Stimulated activated CD8-positive, alpha-beta memory T cell treated with anti-CD3 and anti-CD28 coated beads, Interleukin-15, amount 100 ng/mL, for 4 hours (primary cell): ENCODE data around the gene CFAP298.
A peak's percentile ranks its signal among the peaks of the same experiment; 100 is the strongest.

ENCODE experiments used
- DNase-seq, 2 donors: peaks; one replicate each; pipeline ENCODE4 v3.0.0-alpha.2; 2020; ENCODE audit warnings: low read depth in 2 of 2

The CFAP298 gene

DNA sequence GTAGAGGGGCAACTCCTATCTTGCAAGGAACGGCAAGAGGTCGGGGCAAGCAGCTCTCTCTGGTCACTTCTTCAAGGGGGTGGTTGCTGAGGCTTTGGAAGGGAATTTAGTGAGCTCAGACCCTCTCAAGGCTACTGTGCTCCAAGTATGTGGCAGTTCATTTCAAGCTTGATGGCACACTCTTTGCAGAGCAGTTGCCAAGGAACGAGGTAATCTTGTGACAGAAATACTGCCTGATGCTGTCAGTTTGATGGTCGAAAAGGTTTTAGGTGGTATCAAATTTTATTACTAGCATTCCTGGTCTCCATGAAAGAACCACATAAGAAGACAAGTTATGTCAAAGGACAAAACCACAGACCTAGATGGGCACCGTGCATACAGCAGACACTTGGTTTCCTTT is 13.1 kb downstream of the CFAP298 start:
- no peak for DNase-seq

DNA sequence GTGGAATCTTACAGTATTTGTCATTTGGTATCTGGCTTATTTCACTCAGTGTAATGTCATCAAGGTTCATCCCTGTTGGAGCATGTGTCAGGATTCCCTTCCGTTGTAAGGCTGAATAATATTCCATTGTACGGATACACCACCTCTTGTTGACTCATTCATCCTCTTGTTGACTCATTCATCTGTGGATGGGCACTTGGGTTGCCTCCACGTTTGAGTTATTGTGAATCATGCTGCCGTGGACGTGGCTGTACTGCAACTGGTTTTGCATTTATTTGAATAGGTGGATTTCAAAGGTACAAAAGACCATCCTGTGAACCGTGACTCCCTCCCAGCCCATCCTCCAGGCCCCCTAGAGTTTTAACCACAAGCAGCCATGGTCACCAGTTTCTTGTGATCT is 15.0 kb downstream of the CFAP298 start:
- DNase-seq: no peak

DNA sequence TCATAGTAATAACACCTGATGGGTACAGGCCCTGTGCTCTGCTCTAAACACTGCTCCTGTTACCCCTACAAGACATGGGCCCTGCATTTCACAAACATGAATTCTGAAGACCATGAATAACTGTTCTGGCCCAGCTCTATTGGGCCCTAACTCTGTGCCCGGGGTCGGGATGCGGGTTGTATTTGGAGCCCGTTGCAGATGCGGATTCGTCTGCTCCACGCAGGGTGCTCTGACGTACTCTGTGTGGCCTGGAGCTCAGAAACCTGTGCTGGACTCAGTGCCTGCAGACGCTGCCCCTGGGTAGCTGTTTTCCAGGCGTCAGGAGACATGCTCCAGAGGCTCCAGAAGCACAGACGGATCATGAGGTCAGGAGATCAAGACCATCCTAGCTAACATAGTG is 16.7 kb downstream of the CFAP298 start:
- DNase-seq: no peak

DNA sequence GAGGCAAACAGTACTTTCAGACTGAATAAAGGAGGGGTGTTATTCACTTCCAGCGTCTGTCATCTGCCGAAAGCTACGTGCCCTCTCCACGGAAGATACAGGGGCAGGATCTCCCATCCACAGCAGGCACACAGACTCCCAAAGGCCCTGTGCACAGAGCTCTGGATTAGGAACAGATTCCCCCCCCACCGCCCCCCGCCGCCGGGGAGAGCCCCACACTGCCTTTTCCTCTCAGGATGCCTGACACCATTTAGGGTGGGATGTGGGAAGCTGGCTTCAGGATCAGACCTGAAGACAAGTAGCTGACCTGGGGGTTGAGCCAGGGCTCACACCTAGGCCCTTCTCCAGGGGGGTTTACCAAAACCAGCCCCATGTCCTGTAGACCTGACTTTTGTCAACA is 18.5 kb downstream of the CFAP298 start:
- no peak for DNase-seq

DNA sequence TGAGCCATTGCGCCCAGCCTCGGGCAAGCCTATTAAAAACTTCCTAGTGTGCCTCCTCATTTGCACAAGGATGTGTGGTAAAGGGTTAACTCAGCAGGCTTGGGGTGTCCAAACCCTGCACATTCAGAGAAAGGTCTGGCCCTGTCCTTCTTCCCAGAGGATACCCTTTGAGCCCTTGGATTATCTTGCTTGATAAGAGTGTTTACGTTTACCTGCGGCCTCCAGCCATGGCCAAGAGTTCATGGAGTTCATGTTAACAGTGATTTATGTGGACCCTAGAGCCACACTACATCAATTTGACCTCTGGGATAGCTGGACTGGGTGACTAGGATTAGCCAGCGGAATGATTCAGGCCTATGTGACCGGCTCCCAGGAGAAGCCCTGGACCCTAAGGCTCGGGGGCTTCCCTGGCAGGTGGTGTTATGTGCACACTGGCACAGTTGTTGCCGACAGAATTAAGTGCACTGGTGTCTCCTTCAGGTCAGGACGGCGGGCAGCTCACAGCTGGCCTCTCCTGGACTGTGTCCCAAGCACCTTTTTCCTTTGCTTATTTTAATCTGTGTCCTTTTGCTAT is 19.2 kb downstream of the CFAP298 start:
- no peak for DNase-seq

DNA sequence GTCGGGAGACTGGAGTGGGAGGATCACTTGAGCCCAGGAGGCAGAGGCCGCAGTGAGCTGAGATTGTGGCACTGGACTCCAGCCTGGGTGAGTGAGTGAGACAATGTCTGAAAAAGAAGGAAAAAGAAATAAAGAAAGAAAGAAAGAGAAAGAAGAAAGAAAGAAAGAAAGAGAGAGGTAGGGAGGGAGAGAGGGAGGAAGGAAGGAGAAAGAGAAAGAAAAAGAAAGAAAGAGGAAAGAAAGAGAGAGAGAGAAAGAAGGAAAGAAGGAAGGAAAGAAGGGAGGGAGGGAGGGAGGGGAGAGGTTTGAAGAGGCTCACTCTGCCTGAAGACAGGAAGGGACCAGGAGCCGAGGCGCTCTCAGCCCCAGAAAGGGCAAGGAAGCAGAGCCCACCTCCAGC is 22.0 kb downstream of the CFAP298 start:
- no peak for DNase-seq

DNA sequence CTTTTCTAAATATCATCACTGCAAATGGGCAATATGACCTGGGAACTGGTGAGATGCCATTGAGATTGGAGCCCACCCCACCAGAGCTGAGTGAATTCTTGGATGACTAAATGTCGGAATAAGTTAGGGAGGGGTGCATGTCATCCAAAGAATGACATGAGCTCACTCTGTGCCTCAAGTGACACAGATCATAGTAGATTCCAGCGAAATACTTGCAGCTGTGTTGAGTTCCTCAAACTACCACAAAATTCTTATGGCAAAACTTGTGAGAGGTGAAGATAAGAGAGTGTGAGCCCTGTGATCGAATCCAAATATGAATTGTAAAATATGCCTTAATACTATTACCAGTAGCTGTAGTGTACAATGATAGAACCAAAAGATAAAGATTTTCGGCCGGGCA is 24.5 kb downstream of the CFAP298 start:
- DNase-seq: no peak

DNA sequence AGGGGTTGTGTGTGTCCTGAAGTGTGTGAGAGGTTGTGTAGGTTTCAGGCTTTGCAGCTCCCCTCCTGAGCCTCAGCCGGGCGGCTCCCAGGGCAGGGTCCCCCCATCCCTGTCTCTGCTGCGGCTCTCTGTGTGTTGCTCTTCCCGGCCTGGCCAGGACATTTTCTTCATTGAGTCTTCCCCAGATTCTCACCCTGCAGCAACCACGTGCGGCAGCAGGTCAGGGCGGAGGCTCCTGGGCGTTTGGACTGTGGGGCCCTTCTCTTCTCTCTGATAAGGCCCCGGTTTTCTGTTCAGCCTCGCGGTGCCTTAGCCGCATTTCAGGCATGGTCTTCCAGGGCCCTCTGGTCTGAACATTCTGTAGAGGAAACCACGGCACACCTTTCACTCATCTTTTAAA is 25.1 kb downstream of the CFAP298 start:
- no peak for DNase-seq

DNA sequence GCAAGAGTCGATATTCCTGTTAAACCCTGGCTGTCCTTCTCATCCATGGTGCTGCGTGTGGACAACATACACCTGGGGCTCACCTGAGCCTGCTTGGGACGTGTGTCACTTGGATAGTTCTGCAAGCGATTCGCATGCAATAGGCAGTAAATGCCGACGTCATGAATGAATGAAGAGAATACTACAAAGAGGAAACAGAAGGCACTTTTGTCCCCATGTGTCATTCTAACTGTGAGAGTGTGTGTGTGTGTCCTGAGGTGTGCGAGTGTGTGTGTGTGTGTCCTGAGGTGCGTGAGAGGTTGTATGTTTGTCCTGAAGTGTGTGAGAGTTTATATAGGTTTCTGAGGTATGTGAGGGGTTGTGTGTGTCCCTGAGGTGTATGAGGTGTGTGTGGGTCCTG is 26.2 kb downstream of the CFAP298 start:
- DNase-seq: no peak

DNA sequence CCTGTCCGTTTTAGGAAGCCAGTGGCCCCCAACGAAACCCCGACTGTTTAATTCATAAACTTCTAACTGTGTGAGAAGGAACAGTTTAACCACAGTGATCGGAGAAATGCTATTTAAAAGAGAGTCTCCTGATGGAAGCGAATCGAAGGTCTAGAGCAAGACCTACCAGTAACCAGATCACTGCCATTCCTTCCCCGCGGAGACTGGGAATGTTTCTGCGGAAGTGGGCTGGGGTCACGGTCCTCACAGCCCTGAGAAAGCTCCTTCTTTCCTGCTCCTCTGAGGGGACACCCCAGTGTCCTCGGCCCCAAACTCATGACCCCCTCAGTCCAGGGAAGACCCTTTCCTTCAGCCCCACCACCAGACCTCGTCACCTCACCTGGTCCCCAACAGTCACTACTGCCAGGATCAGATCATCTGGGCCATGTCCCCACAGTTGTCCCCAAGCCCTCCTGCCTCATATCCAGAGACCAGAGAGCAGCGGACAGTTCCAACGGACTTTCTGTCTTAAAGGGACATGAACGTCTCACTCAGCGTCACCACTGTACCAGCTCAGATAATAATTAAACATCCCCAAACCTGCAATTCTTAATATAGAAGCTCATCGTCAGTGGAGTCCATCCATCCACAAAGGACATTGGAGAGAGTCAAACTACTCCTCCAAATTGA is 27.0 kb downstream of the CFAP298 start, which contains the start of gene TCP10L:
Gene TCP10L (minus strand): TSS at position 482 of the 669 bp plus-strand sequence. CDS start 1,219 bp downstream, outside the sequence.
- DNase-seq: no peak

DNA sequence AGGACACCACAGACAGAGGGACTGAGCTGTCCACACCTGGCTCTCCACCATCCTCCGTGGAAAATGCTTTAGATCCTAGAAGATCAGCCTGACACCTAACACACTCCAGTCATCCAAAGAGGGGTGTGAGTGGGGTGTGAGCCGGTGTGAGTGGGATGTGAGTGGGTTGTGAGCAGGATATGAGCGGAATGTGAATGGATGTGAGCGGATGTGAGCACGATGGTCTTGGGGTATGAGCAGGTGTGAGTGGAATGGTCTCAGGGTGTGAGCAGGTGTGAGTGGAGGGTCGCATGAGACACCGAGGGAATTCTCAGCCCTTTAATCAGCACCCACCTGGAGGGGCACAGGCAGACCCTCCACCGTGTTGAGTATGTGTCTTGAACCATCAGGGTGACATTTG is 27.7 kb downstream of the CFAP298 start:
- no peak for DNase-seq

DNA sequence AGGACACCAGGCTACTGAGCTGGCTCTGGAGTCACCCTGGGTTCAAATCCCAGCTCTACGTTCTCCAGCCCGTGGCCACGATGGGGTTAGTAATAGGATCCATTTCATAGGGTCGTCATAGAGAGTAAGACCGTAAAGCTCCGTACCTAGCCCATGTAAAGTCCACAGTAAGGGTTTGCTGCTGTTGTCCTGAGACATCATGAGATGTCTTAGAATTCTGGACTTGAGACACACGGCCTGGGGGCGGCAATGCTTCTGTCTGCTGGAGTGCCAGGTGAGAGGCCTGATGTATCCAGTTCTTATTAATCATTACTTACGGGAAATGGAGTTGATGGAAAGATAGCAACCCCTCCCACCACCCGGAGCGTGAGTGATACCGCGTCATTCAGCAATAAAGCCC is 30.4 kb downstream of the CFAP298 start:
- no peak for DNase-seq

DNA sequence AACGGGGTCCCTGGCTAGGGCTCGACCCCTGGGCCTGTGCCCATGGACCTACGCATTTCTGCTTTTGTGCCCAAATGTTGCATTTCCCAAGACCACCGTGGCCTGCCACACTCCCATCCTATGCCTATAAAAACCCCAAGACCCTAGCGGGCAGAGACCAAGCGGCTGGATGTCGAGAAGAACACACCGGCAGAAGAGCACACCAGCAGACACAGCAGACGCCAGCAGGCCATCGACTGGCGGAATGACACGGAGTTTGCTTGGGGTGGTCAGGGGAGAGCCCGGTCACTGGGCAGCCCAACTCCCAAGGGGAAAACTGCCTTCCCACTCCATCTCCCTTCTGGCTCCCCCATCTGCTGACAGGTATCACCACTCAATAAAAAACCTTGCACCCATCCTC is 31.2 kb downstream of the CFAP298 start:
- DNase-seq: no peak

DNA sequence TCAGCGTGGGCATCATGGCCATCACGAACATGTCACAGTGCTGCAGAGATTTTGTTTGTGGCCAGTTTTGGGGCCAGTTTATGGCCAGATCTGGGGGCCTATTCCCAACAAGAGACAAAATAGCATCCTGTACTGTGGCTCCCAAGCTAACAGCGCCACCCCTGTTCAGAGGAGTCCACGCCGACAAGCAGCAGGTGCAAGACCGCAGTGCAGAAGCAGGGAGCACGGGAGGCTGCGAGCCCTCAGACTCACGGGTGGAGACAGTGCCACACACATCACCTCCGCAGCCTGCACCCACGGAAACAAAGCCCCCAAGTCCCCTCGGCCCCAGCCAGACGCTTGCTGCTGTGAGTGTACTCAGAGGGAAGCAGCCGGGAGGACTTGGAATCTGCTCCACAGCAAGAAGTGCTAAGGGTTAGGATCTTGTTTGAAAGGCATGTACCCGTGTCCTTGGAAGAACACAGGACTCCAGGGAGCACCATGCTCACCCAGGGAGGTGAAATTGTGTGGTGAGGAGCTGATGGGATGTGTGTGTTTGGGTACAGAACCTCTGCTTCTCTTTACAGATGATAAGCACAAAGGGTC is 34.0 kb downstream of the CFAP298 start:
- DNase-seq: no peak

DNA sequence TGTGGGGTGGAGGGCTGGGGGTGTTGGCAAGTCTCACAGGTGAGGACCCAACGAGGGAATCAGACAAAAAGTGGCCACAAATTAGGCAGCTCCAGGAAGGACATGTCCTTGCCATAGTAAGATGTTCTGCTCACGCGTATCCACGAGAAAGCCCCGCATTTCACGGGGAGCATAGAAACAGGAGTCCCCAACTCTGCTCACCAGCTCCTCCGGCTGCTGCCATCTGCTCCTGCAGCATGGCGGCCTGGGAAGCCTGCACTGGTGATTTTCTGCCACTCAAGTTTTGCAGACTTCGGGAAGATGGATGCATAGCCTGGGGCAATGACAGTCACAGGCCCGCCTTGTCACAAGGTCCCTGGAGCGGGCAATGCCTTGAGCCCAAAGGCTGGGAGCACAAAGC is 36.2 kb downstream of the CFAP298 start:
- DNase-seq: no peak

DNA sequence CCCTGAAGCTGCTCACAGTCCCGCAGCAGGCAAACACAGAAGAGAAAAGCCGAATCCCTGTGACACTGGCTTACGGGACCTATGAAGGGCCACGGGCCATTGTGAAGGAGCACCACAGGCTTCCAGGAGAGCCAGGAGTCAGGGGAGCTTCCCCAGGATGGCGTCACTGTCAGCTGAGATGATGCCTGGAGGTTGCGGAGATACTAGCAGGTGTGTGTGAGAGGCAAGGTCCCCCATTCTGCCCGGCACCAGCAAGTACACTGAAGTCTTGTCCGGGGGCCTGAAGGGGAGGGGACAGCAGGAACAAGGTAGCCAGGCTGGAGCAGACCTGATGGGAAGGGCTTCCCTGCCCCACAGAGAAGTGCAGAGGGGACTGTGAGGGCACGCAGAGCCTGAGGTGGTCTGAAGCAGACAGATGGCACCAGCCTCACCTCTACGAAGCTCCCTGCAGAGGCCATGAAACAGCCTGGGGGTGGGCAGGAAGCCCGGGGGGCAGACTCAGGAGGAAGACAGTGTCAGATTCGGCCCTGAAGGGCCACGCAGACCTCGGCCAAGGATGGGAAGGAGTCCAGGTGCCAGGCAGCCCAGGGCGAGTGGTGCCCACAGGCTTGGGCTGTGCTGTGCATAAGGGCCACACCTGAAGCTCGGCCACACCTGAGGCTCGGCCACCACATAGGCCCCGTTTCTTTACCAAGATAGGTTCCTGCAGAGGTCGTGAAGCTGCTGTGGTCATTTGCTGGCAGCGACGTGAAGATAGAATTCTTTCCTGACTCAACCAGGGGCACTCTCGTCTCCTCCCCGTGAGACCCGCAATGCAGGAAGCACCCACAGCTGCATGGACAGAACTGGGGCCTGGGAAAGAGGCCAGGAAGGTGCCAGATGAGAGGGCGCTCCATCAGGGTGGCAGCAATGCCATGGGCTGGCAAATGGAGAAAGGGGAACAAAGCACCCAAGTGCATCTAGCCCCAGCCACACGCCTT is 36.9 kb downstream of the CFAP298 start:
- DNase-seq: no peak

DNA sequence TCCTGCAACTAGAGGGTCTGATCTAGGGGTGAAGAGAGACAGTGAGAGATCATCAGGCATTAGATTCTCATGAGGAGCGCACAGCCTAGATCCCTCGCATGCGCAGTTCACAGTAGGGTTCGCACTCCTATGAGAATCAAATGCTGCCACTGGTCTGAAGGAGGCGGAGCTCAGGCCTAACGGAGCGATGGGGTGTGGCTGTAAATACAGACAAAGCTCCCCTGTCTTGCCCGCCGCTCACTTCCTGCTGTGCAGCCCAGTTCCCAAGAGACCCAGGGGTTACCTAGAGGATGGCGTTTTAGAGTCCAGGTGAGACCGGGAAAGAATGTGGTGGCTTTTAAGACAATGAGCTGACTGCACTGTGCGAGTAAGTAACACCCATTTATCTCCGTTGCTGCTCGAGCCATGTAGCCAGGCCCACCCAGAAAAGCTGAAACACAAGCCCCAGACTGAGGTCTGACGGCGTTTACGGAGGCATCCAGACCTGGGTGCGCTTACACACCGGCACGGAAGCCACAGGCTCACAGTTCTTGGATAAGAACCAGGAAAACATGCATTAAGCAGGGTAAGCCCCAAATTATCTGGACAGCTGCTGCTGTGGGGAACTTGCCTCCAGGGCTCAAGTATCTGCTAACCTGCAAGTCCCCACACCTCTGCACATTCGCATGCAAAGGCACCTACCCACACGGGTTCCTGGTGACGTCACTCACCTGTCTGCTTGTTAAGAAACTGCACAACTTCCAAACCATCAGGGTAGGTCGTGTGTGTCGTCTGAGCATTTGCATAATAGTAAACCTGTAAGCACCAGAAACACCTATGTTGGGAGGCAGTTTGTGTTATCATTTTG is 39.4 kb downstream of the CFAP298 start:
- no peak for DNase-seq

DNA sequence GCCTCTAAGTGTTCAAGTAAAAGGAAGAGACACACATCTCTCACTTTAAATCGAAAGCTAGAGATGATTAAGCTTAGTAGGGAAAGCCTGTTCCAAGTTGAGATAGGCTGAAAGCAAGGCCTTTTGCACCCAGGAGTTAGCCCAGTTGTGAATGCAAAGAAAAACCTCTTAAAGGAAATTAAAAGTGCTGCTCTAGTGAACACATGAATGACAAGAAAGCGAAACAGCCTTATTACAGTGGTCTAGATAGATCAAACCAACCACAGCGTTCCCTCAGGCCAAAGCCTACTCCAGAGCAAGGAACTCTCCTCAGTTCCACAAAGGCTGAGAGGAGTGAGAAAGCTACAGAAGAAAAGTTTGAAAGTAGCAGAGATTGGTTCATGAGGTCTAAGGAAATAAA is 41.7 kb downstream of the CFAP298 start:
- no peak for DNase-seq

DNA sequence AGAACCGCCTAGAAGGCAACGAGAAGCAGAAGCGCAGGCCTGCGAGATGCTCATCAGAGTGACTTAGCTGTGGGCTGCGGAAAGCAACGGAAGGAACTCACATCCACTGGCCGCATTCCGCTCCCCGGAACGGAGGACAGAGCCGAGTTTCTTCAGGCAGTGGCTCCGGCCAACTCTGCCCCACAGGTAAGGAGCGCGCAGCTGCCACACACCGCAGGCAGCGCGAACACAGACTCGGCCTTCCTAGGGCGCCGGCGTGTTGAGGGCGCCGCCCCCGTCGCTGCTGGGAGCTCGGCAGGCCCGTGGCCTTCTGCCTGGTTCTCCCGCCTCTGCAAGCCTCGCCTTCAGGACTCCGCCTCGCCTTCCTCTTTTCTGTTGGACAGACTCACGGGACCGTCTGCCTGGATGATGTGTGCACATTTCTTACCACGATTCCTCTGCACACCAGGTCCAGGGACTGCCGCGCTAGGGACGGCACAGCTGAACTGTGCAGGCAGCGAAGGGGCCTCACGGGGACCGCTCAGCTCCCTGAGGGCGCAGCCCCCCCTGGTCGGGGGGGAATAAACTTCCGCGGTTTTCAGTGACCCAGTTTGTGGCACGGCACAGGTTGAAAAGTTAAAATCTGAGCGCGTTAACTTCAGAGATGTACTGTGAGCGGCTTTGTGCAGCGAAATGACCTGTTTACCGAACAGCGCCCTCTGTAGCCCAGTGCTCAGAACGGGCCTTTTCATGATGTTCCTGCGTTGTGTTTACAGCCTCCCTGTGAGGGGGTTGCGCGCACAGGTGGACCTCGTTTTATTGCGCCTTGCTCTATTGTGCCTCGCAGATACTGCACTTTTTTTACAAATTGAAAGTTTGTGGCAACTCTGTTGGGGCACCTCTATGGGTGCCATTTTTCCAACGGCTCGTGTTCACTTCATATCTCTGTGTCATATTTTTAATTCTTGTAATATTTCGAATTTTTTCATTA is 42.6 kb downstream of the CFAP298 start:
- peak; percentile 61 for DNase-seq

DNA sequence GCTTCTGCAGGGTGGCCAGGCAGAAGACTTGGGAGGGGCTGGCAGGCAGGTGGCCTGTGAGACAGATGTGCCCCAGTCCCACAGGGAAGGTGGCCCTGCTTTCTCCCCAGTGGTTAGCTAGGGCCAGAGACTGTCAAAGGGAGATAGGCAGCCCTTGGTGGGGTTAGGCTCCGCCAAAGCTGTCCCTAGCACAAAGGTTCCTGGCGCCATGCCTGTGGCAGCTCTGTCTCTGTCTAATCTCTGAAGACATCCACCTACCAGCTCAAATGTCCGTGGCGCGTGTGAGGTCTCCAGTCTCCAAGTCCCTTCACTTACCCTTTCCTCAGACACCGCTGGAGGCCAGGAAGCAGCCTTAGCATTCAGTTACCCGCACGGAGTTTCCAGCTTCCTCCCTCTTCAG is 44.6 kb downstream of the CFAP298 start:
- DNase-seq: no peak
